ENCODE measurements around the gene GLIS1. TPM values are rescaled to one million over a fixed set of nuclear protein-coding genes. Genes with fewer than 3 reads are reported as not detected.

GLIS1 gene
- total RNA-seq, 2 experiments from 2014 or later: not detected

DNA sequence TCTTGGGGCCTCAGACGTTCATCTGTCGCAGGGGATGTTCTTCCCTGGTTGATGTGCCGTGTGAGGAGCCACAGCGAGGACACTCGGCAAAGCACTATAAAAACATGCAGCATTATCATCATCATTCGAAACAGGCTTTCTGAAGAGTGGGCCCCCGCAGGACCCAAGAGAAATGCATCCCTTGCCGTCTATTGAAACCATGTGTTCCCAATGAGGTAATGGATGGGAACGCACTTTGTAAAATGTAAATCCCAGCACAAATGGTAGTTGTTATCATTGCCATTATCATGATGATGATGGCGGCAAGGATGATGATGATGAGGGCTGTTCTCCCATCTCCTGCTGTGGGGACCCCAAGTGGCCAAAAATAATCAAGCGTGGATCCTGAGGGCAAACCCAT is 76.8 kb downstream of the GLIS1 start:
- H3K9me3 Mint-ChIP-seq: no peaks in the 10 kb centered on the region
- no peak overlapping the region for H3K4me3 Mint-ChIP-seq
- no peak for DNase-seq
- no peak overlapping the region for H3K27ac Mint-ChIP-seq
- ATAC-seq (ENCODE audit: low read depth): no peak
- H3K4me1 Mint-ChIP-seq: peaks cover 4% of the 10 kb centered on the region
- no peaks in the 10 kb centered on the region for H3K36me3 Mint-ChIP-seq
- peaks cover 5% of the 10 kb centered on the region for H3K27me3 Mint-ChIP-seq
- POLR2A ChIA-PET: no interaction called here

DNA sequence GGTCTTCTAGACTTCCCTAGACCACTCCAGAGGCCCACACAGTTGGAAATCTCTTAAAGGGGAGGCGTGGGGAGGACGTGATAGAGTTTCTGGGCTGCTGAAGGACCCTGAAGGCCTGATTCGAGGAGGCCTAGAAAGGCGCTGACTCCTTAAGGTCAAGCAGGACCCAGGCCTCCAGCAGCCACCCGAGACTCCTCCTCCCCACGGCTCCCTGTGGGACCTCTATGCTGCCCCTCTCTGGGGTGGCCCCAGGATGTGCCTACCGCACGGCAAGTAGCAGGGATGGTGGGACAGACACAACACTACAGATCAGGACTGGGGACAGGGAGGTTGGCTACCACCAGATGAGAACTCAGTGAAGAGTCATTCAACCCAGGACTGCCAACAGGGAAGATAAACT is 77.5 kb downstream of the GLIS1 start:
- Mint-ChIP-seq H3K4me1 (peaks cover 4% of the 10 kb centered on the region), H3K9me3 (no peaks in the 10 kb centered on the region), H3K36me3 (no peaks in the 10 kb centered on the region), H3K27ac (no peak overlapping the region), H3K4me3 (no peak overlapping the region), H3K27me3 (peaks cover 8% of the 10 kb centered on the region)
- DNase-seq (no peak), ATAC-seq (ENCODE audit: low read depth) (no peak)
- POLR2A ChIA-PET: no interaction called here

DNA sequence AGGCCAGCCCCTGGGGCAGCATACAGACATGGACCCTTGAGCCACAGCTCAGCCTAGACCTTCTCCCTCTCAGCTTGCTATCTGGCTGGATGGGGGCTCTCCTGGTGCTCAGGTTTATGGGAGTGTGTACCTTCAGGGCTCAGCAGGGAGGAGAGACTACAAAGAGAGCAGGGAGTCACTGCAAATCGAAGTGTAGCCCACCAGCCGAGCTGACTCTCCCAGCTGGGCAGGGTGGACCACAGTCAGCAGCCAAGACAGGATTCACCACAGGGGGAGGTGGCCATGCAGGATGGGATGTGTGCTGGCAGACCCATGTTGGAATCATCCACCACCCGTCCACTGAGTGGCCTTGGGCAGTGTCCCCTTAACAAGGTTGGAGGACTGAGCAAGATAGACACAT is 78.3 kb downstream of the GLIS1 start:
- H3K36me3 Mint-ChIP-seq: no peaks in the 10 kb centered on the region
- H3K4me1 Mint-ChIP-seq: peaks cover 2% of the 10 kb centered on the region
- POLR2A ChIA-PET: no interaction called here
- no peak for ATAC-seq (ENCODE audit: low read depth)
- no peak overlapping the region for H3K27ac Mint-ChIP-seq
- no peak overlapping the region for H3K4me3 Mint-ChIP-seq
- no peaks in the 10 kb centered on the region for H3K9me3 Mint-ChIP-seq
- DNase-seq: no peak
- H3K27me3 Mint-ChIP-seq: peaks cover 11% of the 10 kb centered on the region

DNA sequence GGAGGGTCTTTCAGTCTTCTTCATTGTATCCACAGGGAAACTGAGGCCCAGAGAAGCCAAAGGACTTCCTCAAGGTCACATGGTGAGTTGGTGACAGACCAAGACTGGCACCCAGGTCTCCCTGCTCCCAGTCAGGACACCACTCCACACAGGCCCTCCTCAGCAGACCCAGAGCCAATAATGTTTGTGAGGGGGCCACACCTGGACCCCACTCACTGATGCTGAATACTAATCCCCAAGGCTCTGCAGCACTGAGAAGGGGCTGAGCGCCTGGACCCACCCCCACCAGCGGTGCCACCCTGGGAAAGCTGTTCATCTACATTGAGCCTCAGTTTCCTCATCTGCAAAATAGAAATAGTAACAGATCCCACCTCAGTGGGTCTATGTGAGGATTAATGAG is 79.5 kb downstream of the GLIS1 start:
- Mint-ChIP-seq H3K4me1 (no peaks in the 10 kb centered on the region), H3K36me3 (no peaks in the 10 kb centered on the region), H3K27me3 (peaks cover 11% of the 10 kb centered on the region), H3K4me3 (no peak overlapping the region), H3K27ac (no peak overlapping the region), H3K9me3 (no peaks in the 10 kb centered on the region)
- DNase-seq (no peak), ATAC-seq (ENCODE audit: low read depth) (no peak)
- POLR2A ChIA-PET: no interaction called here

DNA sequence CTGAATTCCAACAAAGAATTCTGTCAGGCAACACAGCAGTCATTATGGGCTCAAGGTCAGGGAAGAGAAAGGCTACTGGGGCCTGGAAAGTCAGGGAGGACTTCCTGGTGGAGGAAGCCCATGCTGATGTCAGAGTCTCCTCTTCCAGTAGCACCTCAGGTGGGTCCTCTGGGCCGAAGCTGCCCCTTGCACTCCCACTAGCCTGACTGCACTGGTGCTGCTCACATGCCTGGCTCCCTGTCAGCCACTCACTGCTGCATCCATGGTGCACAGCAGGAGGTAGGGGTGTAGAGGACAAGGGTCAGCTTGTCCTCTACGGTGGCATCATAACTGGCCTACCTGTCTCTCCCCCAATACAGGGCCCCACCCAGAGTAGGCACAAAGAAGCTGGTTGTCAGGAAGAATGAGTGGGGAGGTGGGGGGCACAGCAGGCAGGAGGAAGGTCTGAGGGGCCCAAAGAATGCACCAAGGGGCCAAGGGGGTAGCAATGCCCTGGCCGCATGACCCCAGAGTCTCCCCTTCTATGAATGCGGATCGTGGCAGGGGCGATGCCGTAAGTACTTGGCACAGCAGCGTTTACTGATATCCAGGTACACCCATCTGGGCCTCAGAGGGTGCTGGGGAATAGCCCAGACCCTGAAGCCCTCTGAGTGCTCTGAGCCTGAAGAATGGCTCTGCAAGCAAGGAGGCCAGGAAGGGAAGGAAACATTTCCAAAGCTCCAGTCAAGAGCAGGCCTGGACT is 80.3 kb downstream of the GLIS1 start:
- Mint-ChIP-seq H3K4me3 (no peak overlapping the region), H3K9me3 (no peaks in the 10 kb centered on the region), H3K36me3 (no peaks in the 10 kb centered on the region), H3K27ac (no peak overlapping the region), H3K4me1 (no peaks in the 10 kb centered on the region), H3K27me3 (peaks cover 15% of the 10 kb centered on the region)
- ATAC-seq (ENCODE audit: low read depth) (no peak), DNase-seq (no peak)
- POLR2A ChIA-PET: no interaction called here

DNA sequence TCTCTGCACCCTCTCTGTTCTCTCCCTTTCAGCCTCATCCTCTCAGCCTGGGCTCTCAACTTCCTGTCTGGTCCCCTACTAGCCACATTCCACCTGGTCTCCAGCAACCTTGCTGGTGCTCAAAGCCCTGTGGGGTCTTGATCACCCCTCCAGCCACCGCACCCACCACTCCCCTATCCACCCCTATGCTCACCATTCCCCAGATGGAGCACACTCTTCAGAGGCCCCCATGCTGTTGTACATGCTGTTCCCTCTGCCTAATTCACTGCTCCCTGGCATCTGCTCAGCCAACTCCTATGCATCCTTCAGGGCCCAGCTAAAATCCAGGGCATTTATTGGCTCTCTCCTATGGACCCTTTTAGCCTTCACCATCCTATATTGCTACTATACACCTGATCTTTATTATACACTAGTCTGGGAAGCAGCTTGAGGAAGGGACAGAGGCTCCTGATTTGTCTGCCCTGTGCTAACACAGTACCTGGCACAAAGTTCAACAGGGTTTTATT is 81.0 kb downstream of the GLIS1 start:
- no peak overlapping the region for H3K4me3 Mint-ChIP-seq
- no peak for ATAC-seq (ENCODE audit: low read depth)
- H3K9me3 Mint-ChIP-seq: no peaks in the 10 kb centered on the region
- H3K36me3 Mint-ChIP-seq: no peaks in the 10 kb centered on the region
- H3K27me3 Mint-ChIP-seq: peaks cover 15% of the 10 kb centered on the region
- H3K27ac Mint-ChIP-seq: no peak overlapping the region
- DNase-seq: no peak
- H3K4me1 Mint-ChIP-seq: no peaks in the 10 kb centered on the region
- POLR2A ChIA-PET: no interaction called here

DNA sequence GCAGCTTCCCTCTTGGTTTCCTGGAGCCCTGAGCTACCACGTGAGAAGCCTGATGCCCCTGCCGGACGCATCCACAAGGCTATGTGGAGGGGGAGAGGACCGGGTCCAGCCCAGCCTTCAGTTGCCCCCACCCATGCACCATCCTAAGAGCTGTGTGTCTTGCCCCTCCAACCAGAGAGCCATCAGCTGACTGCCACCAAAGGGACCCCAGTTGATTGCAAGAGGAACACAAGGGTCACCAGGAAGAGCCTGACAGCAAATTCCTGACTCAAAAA is 81.5 kb downstream of the GLIS1 start:
- ATAC-seq (ENCODE audit: low read depth) (no peak), DNase-seq (no peak)
- Mint-ChIP-seq H3K36me3 (no peaks in the 10 kb centered on the region), H3K4me3 (no peak overlapping the region), H3K9me3 (no peaks in the 10 kb centered on the region), H3K4me1 (no peaks in the 10 kb centered on the region), H3K27ac (no peak overlapping the region), H3K27me3 (peaks cover 15% of the 10 kb centered on the region)
- POLR2A ChIA-PET: no interaction called here

DNA sequence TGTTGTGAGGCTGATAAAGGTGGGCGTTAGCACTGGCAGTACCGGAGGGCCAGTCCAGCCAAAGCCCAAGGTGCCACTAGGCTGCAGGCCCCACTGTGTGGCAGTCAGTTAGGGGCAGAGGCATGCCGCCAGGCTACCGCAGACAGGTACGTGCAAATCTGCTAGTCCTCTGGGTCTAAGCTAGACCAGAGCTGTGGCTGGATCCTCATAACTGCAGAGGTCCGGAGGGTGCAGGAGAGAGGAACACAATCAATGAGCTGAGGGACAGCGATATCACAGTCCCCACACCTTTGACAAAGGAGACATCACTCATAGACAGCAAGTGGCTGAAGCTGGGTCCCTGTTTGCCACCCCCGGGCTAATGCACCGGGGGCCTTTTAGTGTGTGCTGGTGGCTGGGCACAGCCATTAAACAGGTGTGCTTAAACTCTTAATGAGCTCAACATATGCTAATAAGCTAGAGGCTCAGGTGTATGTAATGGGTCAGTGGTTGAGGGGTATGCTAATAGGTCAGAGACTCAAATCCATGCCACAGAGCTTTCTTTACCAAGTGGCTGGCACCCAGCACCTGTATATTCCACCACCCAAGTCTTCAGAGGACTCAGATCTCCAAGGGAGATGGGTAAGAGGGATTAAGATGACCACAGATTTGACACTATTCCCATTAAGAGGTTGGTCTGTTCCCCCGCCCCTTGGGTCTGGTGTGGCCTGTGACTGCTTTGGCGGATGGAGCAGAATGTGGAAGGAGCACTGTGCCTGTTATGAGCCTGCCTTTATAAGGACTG is 82.0 kb downstream of the GLIS1 start:
- DNase-seq: no peak
- Mint-ChIP-seq H3K4me1 (no peaks in the 10 kb centered on the region), H3K27me3 (peaks cover 15% of the 10 kb centered on the region), H3K4me3 (no peak overlapping the region), H3K36me3 (no peaks in the 10 kb centered on the region), H3K27ac (no peak overlapping the region), H3K9me3 (no peaks in the 10 kb centered on the region)
- ATAC-seq (ENCODE audit: low read depth): no peak
- POLR2A ChIA-PET: no interaction called here

DNA sequence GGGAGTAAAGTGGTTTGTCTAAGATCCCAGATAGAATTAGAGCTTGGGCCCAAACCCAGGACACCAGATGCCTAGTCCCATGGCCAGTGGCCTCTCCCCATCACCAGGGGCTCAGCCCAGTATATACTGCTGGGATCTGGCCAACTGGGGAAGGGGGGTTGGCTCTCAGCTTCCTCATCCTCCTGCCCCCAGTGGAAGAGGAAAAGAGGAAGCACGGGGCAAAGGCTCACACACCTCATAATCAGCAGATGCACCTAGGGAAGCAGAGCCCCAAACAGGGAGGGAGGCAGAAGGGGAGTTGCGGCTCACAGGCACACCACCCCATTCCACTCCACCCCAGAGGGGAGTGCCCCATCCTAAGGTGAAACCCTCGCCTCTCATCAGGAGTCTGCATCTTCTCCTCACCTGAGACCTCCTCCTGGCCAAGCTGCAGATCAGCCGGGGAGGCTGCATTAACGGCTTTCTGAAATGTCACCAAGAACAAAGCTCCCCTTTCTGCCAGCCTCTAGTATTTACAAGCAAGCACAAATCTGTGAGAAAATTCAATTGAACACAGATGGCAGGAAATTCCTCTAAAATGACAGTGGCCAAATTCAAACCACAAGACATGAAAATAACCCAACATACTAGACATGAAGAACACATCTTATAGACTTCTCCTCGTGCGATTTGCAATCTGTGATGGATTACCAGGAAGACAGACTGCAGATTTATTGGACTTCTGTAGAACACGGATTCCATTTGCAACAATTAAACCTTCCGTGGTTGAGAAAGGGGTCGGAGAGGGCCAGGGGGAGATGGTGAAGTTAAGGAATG is 82.8 kb downstream of the GLIS1 start:
- ATAC-seq (ENCODE audit: low read depth) (no peak), DNase-seq (no peak)
- Mint-ChIP-seq H3K36me3 (no peaks in the 10 kb centered on the region), H3K4me1 (no peaks in the 10 kb centered on the region), H3K4me3 (no peak overlapping the region), H3K27ac (no peak overlapping the region), H3K27me3 (peaks cover 15% of the 10 kb centered on the region), H3K9me3 (no peaks in the 10 kb centered on the region)
- POLR2A ChIA-PET: no interaction called here

DNA sequence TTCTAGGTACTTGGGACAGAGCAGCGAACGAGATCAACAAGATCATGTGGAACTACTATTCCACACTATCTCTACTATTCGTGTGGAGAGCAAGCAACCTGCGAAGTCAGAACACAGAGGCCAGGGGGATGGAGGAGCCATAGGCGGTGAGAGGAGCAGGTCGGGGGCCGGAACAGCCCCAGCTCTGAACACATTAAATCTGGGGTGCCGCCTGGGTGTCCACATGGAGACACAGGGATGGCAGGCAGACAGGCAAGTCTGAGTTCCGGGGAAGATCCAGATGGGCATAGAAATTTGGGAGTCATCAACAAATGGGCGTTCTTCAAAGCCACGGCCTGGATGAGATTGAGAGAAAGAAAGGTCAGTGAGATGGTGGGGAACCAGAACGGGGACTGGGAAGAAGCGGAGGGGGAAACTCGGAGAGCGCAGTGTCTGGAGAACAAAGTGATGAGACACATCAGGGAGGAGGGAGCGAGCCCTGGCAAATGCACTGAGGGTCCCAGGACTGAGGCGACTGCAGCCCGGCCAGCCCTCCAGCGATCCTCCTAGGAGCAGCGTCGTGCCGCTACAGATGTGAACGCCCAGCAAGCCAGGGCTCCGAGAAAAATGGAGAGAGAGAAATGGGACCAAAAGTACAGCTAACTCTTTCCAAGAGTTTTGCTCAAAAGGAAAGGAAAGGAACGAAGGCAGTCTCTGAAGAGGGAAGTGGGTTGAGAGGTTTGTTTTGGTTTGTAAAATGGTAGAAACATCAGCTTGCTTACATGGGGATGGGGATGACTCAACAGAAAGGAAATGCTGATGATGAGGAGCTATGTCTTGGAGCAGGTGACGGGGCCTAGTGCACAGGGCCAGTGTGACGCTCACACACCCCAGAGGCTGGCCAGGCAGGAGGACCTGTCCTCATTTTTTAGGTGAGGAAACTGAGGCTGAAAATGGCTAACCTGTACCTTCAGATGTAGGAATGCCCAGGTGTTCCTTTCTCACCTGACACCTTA is 84.5 kb downstream of the GLIS1 start:
- Mint-ChIP-seq H3K4me1 (no peaks in the 10 kb centered on the region), H3K36me3 (no peaks in the 10 kb centered on the region), H3K4me3 (no peak overlapping the region), H3K9me3 (no peaks in the 10 kb centered on the region), H3K27ac (no peak overlapping the region), H3K27me3 (peaks cover 15% of the 10 kb centered on the region)
- ATAC-seq (ENCODE audit: low read depth): no peak
- POLR2A ChIA-PET: no interaction called here
- no peak for DNase-seq

DNA sequence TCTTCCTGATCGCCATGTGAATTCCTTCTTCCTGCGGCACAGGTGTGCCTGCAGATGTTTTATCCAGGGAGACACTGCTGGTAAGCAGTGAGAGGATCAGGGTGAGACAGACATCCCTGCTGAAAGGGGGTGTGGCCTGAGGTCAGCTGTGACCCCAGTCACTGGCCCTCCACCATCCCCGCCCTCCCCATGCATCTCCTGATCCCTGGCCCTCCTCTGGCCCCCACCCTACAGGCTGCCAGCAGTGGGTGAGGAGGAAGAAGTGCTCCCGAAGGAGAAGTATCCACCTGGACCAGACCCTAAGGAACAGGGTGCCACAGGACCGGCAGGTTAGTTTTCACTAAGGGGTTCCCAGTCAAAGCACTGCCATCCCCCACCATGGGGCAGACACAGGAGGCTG is 85.3 kb downstream of the GLIS1 start:
- no peak for DNase-seq
- H3K4me1 Mint-ChIP-seq: no peaks in the 10 kb centered on the region
- no peak for ATAC-seq (ENCODE audit: low read depth)
- H3K9me3 Mint-ChIP-seq: no peaks in the 10 kb centered on the region
- peaks cover 17% of the 10 kb centered on the region for H3K27me3 Mint-ChIP-seq
- POLR2A ChIA-PET: no interaction called here
- H3K36me3 Mint-ChIP-seq: no peaks in the 10 kb centered on the region
- H3K27ac Mint-ChIP-seq: no peak overlapping the region
- H3K4me3 Mint-ChIP-seq: no peak overlapping the region

DNA sequence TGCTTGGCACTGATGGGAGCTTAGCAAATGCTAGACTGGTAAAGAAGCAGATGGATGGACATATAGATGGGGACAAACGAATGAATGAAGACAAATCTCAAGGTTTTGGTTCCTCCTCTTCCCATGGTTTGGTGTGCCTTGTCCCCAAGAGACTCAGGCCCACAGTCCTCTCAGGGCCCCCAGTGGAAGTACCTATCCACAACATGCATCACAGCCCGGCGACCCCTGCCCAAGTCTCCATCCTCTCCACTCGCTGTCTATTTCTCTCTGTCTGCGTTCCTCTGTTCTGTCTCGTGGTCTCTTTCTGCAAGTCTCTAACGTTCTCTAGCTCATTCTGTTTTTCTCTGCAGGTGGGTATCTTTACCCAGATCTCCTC is 85.8 kb downstream of the GLIS1 start:
- no peak overlapping the region for H3K4me3 Mint-ChIP-seq
- DNase-seq (no peak), ATAC-seq (ENCODE audit: low read depth) (no peak)
- no peak overlapping the region for H3K27ac Mint-ChIP-seq
- H3K36me3 Mint-ChIP-seq: no peaks in the 10 kb centered on the region
- POLR2A ChIA-PET: no interaction called here
- H3K27me3 Mint-ChIP-seq: peaks cover 20% of the 10 kb centered on the region
- H3K9me3 Mint-ChIP-seq: no peaks in the 10 kb centered on the region
- no peaks in the 10 kb centered on the region for H3K4me1 Mint-ChIP-seq
